GM18505 (cell line): ENCODE measurements around the gene SLC6A17.

Source experiments
- ATAC-seq: cut with Tn5 transposase; IDR thresholded peaks from one replicate; pipeline ENCODE4 v1.9.1; 2021; ENCODE audit not compliant: unreplicated experiment
- POLR2A ChIP-seq: IDR thresholded peaks from 4 replicates; pipeline ENCODE4 v1.6.1; 2011; ENCODE audit warnings: borderline replicate concordance; ENCODE audit not compliant: insufficient read depth, insufficient read length; ENCODE audit errors: extremely low read depth

Gene SLC6A17

DNA sequence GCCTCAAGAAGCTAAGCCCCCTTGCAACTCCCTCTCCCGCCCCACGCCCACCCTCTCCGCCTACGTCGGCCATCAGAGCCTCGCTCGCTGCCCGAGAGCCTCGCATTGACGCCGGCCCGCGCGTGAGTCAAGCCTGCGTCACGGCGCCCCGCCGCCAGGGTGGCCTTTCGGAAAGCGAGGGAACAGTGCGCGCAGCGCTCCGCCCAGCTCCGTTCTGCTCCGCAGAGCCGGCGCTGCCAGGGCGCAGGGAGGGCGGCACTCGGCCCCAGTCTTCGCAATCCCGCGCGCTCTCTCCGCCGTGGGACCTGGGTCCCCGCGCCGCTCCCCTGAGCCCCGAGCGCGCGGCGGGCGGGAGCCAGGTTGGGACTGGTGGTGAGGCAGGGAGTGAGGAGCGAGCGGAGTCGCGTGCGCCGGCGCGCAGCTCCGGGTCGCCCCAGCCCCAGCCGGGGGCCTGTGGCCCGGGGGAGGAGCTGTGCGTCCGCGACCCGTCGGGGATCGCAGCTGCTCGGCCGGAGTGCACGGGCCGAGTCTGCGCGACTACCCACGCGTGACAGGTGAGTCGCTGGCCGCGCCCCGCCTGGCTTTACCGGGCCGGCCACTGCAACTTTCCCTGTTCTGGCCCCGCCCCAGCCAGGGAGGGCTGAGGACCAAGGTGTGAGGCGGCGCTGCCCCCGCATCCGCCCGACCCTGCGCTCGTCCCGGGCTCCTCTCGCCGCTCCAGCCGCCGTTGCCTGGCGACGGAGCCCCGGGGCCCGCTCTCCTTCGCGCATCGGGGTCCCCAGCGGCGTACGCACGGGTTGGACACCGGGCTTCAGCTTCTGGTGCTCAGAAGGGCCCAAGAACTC, at the start of gene SLC6A17:
Gene SLC6A17 (plus strand): TSS at position 165 of the 845 bp plus-strand sequence. CDS start 16,436 bp downstream, outside the sequence.
- TF ChIP-seq POLR2A, result no peak
- no peak for ATAC-seq

DNA sequence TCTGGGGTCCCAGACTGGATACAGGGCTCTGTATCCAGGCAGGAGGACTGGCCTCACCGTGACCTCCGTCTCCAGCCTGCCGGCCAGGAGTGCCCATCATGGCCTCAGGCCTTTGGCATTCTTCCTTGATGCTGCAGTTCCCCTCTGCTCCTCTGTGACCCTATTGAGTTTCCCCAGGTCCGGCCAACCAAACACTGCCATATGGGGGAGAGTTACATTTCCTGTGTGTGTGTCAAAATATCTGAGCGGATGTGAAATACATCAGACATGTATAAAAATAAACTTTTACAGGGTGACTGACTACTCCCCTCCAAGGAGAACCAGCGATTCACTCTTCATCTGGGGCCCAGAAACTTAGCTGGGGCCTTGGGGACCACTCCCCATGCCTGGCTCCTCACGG, 48.2 kb upstream of the SLC6A17 start:
- no peak for TF ChIP-seq POLR2A
- ATAC-seq, result no peak

DNA sequence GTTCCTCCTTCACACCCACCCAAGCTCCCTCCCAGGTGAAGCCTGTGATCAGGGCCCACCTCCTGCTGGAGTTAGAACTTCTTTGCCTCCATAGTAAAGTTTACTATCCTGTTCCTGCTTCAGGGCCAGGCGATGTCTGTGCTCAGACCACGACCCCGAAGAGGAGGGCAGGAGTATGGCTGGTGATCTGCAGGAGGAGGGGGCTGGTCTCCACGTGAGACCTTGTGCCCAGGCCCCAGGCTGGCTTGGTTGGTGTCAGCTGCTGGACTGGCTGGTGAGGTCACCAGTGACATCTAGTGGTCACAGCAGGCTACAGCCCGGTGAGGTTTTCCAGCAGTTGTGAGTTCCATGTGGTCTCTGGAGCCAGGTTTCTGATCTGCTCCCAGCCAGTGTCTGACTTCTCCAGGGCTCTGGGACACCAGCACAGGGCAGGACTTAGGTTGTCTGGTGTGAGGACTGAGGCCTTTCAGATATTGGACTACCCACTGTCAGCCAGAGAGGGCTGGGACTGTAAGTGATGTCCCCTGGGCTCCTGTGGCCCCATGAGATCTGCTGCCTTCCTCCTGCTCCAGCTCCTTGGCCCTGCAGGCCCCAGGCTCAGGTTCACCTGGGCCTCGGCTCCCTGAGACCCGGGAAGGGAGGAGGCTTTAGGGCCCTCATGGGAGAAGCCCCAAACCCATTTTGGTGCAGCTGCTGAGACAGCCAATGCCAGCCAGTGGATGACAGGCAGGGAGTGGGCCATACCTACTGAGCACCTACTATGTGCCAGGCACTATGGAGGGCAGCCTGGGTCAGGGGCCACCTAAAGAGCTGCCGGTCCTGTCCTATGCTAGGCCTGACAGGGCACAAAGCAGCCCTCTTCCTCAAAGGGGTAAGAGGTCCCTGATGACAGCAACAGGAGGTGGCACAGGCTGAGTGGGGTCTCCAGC, 44.0 kb upstream of the SLC6A17 start:
- ATAC-seq, result no peak
- TF ChIP-seq POLR2A, result no peak

DNA sequence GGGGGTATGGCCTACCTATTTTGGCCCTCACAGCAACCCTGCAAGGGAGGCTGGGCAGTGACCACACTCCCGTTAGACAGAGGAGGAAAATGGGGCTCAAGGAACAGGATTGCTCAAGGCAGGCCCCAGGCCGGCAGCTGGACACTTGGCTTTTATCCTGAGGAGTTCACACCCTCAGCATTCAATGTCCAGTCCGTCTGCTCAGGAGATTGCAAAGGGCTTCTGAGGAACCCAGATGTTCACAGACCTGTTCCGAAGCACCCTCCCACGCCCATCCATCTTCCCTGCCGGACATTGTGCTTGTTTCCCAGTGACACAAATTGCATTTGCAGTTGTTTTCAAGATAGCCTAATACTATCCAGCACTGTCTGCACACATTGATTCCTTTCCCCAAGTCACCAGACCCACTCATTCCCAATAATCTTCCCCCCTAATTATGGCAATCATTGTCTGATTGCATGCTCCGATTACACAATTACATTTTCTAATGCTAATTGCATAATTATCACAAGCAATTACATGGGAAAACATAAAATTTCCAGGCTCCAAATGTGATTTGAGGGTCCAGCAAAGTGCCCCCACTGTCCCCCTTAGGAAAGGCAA, 42.3 kb upstream of the SLC6A17 start:
- no peak for TF ChIP-seq POLR2A
- ATAC-seq, result no peak

DNA sequence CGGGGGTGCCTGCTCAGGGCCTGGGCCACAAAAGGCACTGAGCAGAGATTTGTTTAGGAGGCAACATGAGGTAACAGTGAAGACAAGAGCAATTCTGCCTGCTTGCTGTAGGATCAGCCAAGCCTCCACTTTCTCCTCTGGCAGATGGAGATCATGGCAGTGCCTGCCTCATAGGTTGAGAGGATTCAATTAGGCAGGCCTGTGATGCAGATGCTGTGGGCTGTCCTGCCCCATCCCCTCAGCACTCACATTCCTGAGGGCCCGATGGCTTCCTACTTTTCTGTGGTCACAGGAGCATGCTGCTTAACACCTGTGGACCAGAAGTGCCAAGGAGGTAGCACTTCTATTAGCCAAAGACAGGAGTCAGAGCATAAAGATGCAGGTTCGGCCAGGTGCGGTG, 39.2 kb upstream of the SLC6A17 start:
- no peak for ATAC-seq

DNA sequence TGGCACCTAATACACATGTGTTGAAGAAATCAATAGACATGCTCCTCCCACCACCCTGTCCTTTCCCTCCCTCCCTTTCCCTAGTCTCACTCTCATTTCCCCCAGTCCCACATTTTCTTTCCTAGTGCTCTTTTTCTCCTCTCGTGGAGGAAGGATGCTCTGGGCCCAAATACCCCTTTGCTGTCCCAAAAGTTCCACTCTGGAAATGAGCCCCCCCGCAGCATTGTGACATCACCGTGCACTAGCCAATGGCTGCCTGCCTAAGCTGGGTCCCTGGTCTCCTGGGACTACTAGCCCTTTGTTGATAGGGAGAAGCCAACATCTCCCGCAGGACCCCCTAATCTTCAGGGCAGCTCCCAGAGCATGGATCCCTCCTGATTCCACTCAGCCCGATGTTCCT, 38.2 kb upstream of the SLC6A17 start, which contains the start of gene UBL4B:
Gene UBL4B (plus strand): TSS at position 301 of the 400 bp plus-strand sequence. CDS start 92 bp downstream, at position 393.
- no peak for ATAC-seq
- TF ChIP-seq POLR2A, result no peak

More for the DNA sequence above, 39.2 kb upstream of the SLC6A17 start:
- TF ChIP-seq POLR2A, result no peak

DNA sequence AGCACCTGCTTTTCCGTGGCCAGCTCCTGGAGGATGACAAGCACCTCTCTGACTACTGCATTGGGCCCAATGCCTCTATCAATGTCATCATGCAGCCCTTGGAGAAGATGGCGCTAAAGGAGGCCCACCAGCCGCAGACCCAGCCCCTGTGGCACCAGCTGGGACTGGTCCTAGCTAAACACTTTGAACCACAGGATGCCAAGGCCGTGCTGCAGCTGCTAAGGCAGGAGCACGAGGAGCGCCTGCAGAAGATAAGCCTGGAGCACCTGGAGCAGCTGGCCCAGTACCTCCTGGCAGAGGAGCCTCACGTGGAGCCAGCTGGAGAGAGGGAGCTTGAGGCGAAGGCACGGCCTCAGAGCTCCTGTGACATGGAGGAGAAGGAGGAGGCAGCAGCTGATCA, 37.6 kb upstream of the SLC6A17 start:
- no peak for TF ChIP-seq POLR2A
- no peak for ATAC-seq

DNA sequence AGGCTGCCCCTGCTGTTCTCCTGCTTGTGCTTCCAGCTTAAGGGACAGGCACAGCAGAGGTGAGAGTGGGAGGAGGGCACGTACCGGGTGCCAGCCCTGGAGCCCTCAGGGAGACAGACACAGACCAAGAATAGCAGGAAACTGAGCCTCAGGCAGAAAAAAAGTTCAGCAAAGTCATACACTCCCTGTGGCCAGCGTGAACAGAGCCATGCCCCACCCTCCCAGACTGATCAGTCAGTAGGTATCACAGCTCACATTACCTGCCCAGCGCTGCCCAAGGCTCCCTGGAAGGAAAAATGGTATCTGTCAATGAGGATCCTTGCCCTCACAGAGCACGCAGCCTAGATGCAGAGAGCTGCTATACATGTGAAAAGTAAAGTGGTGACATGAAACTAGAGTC, 36.7 kb upstream of the SLC6A17 start:
- no peak for ATAC-seq
- no peak for TF ChIP-seq POLR2A

DNA sequence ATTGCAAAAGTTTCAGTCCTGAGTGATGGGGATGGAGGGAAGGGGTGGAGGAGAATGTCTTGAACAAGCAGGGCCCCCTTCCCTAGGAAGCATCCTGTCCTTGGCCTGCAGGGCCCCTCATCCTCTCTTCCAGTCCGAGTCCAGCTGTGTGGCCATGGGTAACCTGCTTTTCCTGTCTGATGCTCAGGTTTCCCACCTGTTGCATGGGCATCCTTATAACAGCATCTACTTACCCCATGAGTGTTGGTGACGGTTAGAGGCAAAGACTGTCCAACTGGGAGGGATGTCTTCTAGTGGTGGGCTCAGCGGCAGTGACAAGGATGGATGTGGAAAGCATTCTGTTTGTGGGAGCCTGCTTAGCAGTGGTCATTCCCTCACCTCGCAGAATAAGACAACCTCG, 36.1 kb upstream of the SLC6A17 start:
- ATAC-seq, result no peak
- no peak for TF ChIP-seq POLR2A

DNA sequence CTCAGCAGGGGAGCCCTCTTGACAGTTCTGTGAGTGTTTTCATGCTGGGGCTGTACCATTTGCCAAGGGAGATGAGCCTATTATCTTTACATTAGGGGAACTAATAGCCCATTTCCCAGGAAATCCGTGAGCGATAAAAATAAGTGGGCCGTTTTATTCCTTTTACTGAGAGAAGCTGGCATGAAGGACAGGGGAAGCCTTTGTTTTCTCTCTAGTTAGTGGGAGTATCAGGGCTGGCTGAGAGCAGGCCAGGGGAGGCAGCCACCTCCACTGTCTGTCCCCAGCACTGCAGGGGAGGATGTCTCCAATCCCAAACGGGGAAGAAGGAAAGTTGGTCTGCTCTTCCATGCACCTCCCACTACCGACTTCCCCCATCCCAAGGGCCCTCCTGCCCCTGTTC, 35.5 kb upstream of the SLC6A17 start:
- no peak for ATAC-seq
- TF ChIP-seq POLR2A, result no peak

DNA sequence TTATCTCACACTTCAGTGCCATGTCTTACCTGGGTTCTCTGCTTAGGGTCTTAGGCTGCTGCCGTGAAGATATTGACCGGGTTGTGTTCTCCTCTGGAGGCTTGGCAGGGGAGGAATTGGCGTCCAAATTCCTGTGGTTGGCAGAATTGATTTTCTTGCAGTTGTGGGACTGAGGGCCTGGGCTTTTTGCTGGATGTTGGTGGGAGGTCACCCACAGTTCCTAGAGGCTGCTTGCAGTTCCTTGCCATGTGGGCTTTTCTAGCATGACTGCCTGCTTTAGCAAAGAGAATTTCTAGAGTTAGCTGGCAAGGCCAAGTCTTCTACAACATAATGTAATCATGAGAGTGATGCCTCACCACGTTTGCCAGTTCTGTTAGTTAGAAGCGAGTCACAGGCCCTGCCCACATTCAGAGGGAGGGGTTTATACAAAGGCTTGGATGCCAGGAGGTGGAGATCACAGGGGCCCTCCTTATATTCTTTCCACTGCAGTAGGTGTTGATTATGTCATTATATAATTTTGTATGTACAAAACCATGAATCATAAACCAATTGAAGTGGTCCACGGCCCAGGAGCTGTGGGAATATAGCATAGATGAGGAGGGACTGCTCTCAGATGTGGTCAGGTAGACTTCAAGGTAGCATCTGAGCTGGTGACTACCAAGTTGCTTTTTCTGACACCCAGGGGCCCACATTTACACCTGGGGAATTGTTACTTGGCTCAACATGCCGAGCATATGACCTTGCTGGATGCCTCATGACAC, 31.5 kb upstream of the SLC6A17 start:
- no peak for TF ChIP-seq POLR2A
- ATAC-seq, result no peak

DNA sequence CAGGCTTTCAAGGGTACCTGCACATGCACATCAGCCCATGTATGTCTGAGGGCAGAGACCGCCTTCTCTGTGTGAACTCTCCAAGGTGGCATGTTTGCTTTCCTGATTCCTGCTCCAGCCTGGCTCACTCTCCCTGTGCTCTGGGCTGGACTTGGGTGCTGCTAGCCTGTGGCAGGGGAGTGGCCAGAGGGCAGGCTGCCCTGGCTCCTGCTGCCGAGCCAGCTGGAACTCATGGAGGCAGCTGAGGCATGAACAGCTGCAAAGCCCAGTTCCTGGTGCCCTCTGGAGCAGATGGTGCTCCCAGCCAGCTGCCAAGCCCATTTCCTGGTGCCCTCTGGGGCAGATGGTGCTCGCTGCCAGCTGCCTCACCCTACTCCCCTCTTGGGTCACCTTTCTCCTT, 30.5 kb upstream of the SLC6A17 start:
- no peak for ATAC-seq

More for the DNA sequence above, 30.5 kb upstream of the SLC6A17 start:
- no peak for TF ChIP-seq POLR2A
